Activated CD4-positive, alpha-beta memory T cell treated with anti-CD3 and anti-CD28 coated beads for 36 hours (primary cell): ENCODE measurements around the gene SKOR1. TPM values are rescaled to one million over a fixed set of nuclear protein-coding genes. Genes with fewer than 3 reads are reported as not detected.

Experiments
- CTCF ChIA-PET: fragments of 350-600 bp; sonication (Branson Sonifier 250); formaldehyde crosslinking; loops from one replicate; lab custom pipeline; 2021; ENCODE audit warnings: antibody characterized with exemption, inconsistent platforms; lab: Charles Lee
- POLR2A ChIA-PET: fragments of 350-600 bp; sonication (Branson Sonifier 250); formaldehyde crosslinking; loops from one replicate; lab custom pipeline; 2021; ENCODE audit warnings: antibody characterized with exemption; lab: Charles Lee
- DNase-seq: peaks from one replicate; pipeline ENCODE4 v3.0.0-alpha.2; 2020
- H3K27ac Mint-ChIP-seq: one replicate; pipeline ENCODE4 v1.8.0; 2021; ENCODE audit warnings: mixed read lengths
- H3K27me3 Mint-ChIP-seq: one replicate; pipeline ENCODE4 v1.8.0; 2021; ENCODE audit warnings: mixed read lengths
- H3K36me3 Mint-ChIP-seq: one replicate; pipeline ENCODE4 v1.8.0; 2021; ENCODE audit warnings: mixed read lengths
- H3K4me1 Mint-ChIP-seq: one replicate; pipeline ENCODE4 v1.8.0; 2021; ENCODE audit warnings: low read depth, mixed read lengths
- H3K4me3 Mint-ChIP-seq: one replicate; pipeline ENCODE4 v1.8.0; 2021; ENCODE audit warnings: mild to moderate bottlenecking, mixed read lengths
- H3K9me3 Mint-ChIP-seq: one replicate; pipeline ENCODE4 v1.8.0; 2021; ENCODE audit warnings: mixed read lengths
- intact Hi-C: fragments of 100-400 bp; cut with micrococcal nuclease; formaldehyde crosslinking; loops from one replicate; pipeline ENCODE4 v1.15.1; 2023
- total RNA-seq, 2 experiments: library from RNA; stranded (reverse); gene quantifications; one replicate each; pipeline ENCODE4 v1.2.3, GENCODE V29; 2021

SKOR1 gene
- total RNA-seq, 2 experiments from 2014 or later, result 0.12 TPM

- H3K4me3 Mint-ChIP-seq, result no peak overlapping the region
- peaks cover 17% of the 10 kb centered on the region for H3K4me1 Mint-ChIP-seq
- H3K9me3 Mint-ChIP-seq, result no peaks in the 10 kb centered on the region
- POLR2A ChIA-PET, result no interaction called here
- H3K27ac Mint-ChIP-seq, result no peak overlapping the region
- DNase-seq, result peak; percentile 49
- no peaks in the 10 kb centered on the region for H3K27me3 Mint-ChIP-seq
- peaks cover 4% of the 10 kb centered on the region for H3K36me3 Mint-ChIP-seq
- intact Hi-C loops, result loop anchor here (5.0 kb wide), 1 partner anchor 49 kb away; no protein-coding TSS in a partner anchor
- CTCF ChIA-PET, result interaction anchor here (1.6 to 2.0 kb wide), 2 partner anchors 10 to 53 kb away, joined by 4 to 5 read pairs; no protein-coding TSS in a partner anchor
These were observed 42.0 kb upstream of the SKOR1 start for GRCh38 chr15:67783303-67783702.

- Mint-ChIP-seq H3K4me1 (peaks cover 17% of the 10 kb centered on the region), H3K36me3 (peaks cover 4% of the 10 kb centered on the region), H3K27ac (no peak overlapping the region), H3K9me3 (no peaks in the 10 kb centered on the region), H3K27me3 (no peaks in the 10 kb centered on the region), H3K4me3 (no peak overlapping the region)
- ChIA-PET CTCF (interaction anchor here (0.9 to 2.0 kb wide), 3 partner anchors 9 to 53 kb away, joined by 3 to 5 read pairs (median 3); no protein-coding TSS in a partner anchor), POLR2A (no interaction called here)
- DNase-seq, result no peak
- intact Hi-C loops, result loop anchor here (5.0 kb wide), 1 partner anchor 48 kb away; no protein-coding TSS in a partner anchor
These were observed 41.1 kb upstream of the SKOR1 start for GRCh38 chr15:67784090-67784781.

DNA sequence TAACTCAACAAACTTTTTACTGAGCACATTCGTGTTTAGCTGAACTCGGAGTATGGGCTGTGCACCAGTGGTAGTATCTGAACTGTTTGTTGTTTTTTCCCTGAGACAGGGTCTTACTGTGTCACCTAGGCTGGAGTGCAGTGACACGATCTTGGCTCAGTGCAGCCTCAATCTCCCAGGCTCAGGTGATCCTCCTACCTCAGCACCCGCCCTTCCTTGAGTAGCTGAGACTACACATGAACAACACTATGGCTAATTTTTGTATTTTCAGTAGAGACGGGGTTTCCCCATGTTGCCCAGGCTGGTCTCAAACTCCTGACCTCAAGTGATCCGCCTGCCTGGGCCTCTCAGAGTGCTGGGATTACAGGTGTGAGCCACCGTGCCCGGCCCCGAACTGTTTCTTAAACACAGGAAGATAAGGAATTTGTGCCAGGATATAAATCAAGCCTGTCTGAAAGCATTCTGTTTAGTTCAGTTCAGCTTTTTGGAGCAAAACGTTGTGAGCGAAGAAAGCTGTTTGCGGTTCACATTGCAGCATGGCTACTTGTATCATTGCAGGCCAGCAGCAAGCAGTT, 40.4 kb upstream of the SKOR1 start:
- H3K4me3 Mint-ChIP-seq, result no peak overlapping the region
- no peak overlapping the region for H3K27ac Mint-ChIP-seq
- DNase-seq, result no peak
- no peaks in the 10 kb centered on the region for H3K9me3 Mint-ChIP-seq
- POLR2A ChIA-PET, result no interaction called here
- H3K4me1 Mint-ChIP-seq, result peaks cover 17% of the 10 kb centered on the region
- H3K27me3 Mint-ChIP-seq, result no peaks in the 10 kb centered on the region
- CTCF ChIA-PET, result interaction anchor here (0.6 to 2.0 kb wide), 3 partner anchors 8 to 131 kb away, joined by 3 to 5 read pairs (median 3); no protein-coding TSS in a partner anchor
- intact Hi-C loops, result loop anchor here (5.0 kb wide), 1 partner anchor 47 kb away; no protein-coding TSS in a partner anchor
- peaks cover 4% of the 10 kb centered on the region for H3K36me3 Mint-ChIP-seq

DNA sequence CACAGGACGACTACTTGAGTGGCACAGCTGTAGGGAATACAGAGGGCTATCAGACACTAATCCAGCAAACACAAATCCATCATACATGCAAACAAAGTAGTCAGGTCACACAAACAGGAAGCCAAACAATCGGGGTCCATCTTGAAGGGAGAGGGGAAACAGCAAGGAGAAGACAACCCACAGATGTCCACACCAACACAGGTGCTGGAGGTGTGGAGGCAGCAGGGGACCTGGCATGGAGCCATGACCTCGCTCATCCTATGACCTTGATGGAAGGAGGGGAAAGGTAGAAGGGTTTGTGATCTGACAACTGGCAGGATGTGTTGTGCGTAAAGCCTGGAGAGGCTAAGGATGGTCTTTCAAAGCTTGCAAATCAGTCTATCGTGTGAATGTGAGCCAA, 39.9 kb upstream of the SKOR1 start:
- H3K36me3 Mint-ChIP-seq, result peaks cover 2% of the 10 kb centered on the region
- intact Hi-C loops, result no loop called here
- peaks cover 17% of the 10 kb centered on the region for H3K4me1 Mint-ChIP-seq
- ChIA-PET CTCF (interaction anchor here (0.6 kb wide), 1 partner anchor 132 kb away, joined by 3 read pairs; no protein-coding TSS in a partner anchor), POLR2A (no interaction called here)
- no peaks in the 10 kb centered on the region for H3K9me3 Mint-ChIP-seq
- no peak for DNase-seq
- no peak overlapping the region for H3K27ac Mint-ChIP-seq
- H3K27me3 Mint-ChIP-seq, result no peaks in the 10 kb centered on the region
- H3K4me3 Mint-ChIP-seq, result no peak overlapping the region

GRCh38 chr15:67786646-67787045, 38.7 kb upstream of the SKOR1 start:
- H3K36me3 Mint-ChIP-seq, result peaks cover 5% of the 10 kb centered on the region
- H3K27me3 Mint-ChIP-seq, result no peaks in the 10 kb centered on the region
- H3K4me3 Mint-ChIP-seq, result no peak overlapping the region
- H3K4me1 Mint-ChIP-seq, result peaks cover 17% of the 10 kb centered on the region
- H3K27ac Mint-ChIP-seq, result no peak overlapping the region
- POLR2A ChIA-PET, result no interaction called here
- CTCF ChIA-PET, result no interaction called here
- intact Hi-C loops, result no loop called here
- no peak for DNase-seq
- no peaks in the 10 kb centered on the region for H3K9me3 Mint-ChIP-seq

- POLR2A ChIA-PET, result no interaction called here
- Mint-ChIP-seq H3K4me3 (no peak overlapping the region), H3K27ac (no peak overlapping the region), H3K36me3 (peaks cover 11% of the 10 kb centered on the region), H3K4me1 (peaks cover 8% of the 10 kb centered on the region), H3K27me3 (no peaks in the 10 kb centered on the region), H3K9me3 (peaks cover 2% of the 10 kb centered on the region)
- intact Hi-C loops, result no loop called here
- DNase-seq, result no peak
- CTCF ChIA-PET, result interaction anchor here (0.6 kb wide), 1 partner anchor 168 kb away, joined by 5 read pairs; no protein-coding TSS in a partner anchor
These were observed 36.3 kb upstream of the SKOR1 start for GRCh38 chr15:67788986-67789385.

GRCh38 chr15:67790610-67791319, 34.5 kb upstream of the SKOR1 start:
- Mint-ChIP-seq H3K9me3 (peaks cover 19% of the 10 kb centered on the region), H3K27me3 (no peaks in the 10 kb centered on the region), H3K36me3 (peaks cover 23% of the 10 kb centered on the region), H3K4me1 (peaks cover 3% of the 10 kb centered on the region), H3K27ac (no peak overlapping the region), H3K4me3 (no peak overlapping the region)
- intact Hi-C loops, result no loop called here
- POLR2A ChIA-PET, result interaction anchor here (0.7 kb wide), 1 partner anchor 14 kb away, joined by 3 read pairs; no protein-coding TSS in a partner anchor
- DNase-seq, result no peak
- CTCF ChIA-PET, result no interaction called here

DNA sequence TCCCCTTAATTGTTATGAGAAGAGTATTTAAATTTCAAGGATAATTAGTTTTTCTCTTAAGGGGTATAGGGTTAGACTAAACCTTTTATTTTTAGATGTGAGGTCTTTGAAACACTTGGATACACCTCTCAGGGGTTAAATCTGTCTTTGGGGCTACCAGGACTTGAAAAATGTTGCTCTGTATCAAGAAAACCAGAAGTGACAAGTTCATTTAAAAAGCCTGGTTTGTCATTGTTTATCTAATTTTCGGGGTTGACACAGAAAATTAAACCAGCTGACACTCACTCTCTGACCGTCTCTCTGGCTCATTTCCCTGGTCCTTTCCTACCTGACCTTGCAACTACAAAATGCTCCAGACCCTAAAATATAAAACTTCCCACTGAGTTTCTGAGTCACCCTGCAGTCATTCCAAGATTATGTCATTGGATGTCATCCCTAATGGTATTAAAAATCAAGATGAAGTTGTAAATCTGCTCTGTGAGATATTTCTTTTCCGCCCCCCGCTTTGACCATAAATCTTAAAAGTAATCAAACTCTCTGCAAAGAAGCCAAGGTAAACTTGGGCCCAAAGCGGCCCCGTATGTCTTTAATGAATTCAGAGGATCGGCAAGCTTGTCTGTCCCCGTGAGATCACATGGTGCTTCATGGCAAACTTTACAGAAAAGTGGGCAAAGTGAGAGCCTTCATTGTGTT, 32.9 kb upstream of the SKOR1 start:
- H3K27me3 Mint-ChIP-seq, result no peaks in the 10 kb centered on the region
- H3K4me1 Mint-ChIP-seq, result peaks cover 3% of the 10 kb centered on the region
- intact Hi-C loops, result no loop called here
- peaks cover 25% of the 10 kb centered on the region for H3K36me3 Mint-ChIP-seq
- POLR2A ChIA-PET, result no interaction called here
- H3K27ac Mint-ChIP-seq, result no peak overlapping the region
- DNase-seq, result no peak
- no peak overlapping the region for H3K4me3 Mint-ChIP-seq
- CTCF ChIA-PET, result interaction anchor here (1.2 kb wide), 1 partner anchor 8 kb away, joined by 5 read pairs; no protein-coding TSS in a partner anchor
- H3K9me3 Mint-ChIP-seq, result peaks cover 19% of the 10 kb centered on the region

DNA sequence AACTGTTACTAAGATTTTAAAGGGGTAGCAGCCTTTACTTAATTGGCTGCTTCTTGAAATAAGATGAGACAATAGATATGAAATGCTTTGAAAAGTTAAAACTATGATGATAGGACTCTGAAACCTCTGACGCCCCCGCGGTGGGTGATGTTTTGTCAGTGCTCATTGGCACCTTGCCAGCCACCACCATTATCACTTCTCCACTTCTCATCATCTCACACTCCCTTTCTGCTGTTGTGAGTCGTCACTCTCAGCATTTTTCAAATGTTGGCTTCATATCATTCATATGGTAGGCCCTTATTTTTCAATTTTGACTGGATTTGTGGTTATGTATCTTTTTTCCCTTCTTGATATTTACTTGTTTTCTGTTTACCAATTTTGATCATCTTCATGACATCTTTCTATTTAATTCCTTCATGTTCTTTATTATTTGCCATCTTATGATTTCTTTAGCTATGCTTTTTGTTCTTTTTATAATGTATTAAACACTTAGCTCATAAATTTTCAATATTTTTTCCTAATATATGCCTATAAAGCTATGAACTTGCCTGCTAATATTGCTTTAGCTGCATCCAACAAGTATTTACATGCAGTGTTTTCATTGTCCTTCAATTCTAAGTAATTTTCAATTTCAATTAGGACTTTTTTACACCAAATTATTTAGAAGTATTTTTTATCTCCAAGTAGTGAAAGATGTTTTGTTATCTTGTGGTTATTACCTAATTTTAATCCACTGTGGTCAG, 30.3 kb upstream of the SKOR1 start:
- no peaks in the 10 kb centered on the region for H3K27me3 Mint-ChIP-seq
- intact Hi-C loops, result no loop called here
- peak; percentile 64 for DNase-seq
- peaks cover 19% of the 10 kb centered on the region for H3K9me3 Mint-ChIP-seq
- peaks cover 3% of the 10 kb centered on the region for H3K4me1 Mint-ChIP-seq
- peaks cover 25% of the 10 kb centered on the region for H3K36me3 Mint-ChIP-seq
- CTCF ChIA-PET, result no interaction called here
- H3K27ac Mint-ChIP-seq, result no peak overlapping the region
- POLR2A ChIA-PET, result no interaction called here
- H3K4me3 Mint-ChIP-seq, result no peak overlapping the region

GRCh38 chr15:67796196-67797127, 28.8 kb upstream of the SKOR1 start:
- no peak overlapping the region for H3K4me3 Mint-ChIP-seq
- no peak for DNase-seq
- no peak overlapping the region for H3K27ac Mint-ChIP-seq
- H3K36me3 Mint-ChIP-seq, result peaks cover 24% of the 10 kb centered on the region
- H3K27me3 Mint-ChIP-seq, result no peaks in the 10 kb centered on the region
- ChIA-PET POLR2A (interaction anchor here (0.7 kb wide), 1 partner anchor 238 kb away, joined by 3 read pairs; no protein-coding TSS in a partner anchor), CTCF (no interaction called here)
- H3K9me3 Mint-ChIP-seq, result peaks cover 19% of the 10 kb centered on the region
- intact Hi-C loops, result no loop called here
- H3K4me1 Mint-ChIP-seq, result peaks cover 3% of the 10 kb centered on the region
